ENCODE results near the gene TNP2.

The TNP2 gene

DNA sequence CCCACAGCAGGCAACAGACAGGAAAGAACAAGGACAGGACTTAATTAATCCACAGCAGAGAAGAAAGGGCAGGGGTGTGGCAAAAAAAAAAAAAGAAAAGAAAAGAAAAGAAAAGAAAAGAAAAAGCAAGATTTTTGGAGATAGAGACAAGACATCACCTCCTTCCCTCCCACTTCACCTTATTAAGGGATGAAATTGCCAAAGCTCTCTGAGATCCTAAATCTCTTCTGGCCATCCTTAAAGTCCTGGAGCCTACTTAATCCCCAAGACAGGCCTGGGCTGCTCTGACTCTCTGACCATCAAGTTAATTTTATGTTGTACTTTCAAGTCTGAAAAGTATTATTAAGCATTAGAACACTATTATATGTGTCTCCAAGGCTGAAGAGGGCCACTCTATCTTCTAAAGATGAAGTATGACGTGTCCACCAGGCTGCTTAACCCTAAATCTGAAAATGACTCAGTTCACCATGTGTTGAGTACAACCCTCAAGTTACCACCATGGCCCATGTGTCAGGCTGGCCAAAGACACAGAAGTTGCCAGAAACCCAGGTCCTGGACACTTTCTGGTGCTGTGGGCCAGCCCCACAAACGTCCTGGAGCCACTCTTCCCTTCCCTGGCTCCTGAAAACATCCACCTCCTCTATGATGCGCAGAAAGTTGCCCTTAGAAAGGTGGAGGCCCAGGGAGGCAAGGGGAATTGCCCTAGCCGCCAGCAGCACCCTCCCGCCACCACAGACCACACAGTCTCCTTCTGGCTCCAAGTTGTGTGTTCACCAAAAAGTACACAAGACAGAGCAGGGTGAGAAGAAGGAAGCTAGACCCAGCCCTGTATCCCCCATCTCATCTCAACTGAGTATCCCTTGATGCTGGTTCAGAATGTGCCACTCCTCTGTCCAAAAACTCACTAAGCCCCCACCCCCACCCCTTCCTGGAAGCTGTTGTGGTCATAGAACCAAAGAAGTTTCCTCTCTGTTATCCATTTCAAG is 15.8 kb downstream of the TNP2 start:
- H3K36me3 ChIP-seq (ENCODE audit: insufficient read depth): no peaks in the 10 kb centered on the region
- TF ChIP-seq, protein P1, sequence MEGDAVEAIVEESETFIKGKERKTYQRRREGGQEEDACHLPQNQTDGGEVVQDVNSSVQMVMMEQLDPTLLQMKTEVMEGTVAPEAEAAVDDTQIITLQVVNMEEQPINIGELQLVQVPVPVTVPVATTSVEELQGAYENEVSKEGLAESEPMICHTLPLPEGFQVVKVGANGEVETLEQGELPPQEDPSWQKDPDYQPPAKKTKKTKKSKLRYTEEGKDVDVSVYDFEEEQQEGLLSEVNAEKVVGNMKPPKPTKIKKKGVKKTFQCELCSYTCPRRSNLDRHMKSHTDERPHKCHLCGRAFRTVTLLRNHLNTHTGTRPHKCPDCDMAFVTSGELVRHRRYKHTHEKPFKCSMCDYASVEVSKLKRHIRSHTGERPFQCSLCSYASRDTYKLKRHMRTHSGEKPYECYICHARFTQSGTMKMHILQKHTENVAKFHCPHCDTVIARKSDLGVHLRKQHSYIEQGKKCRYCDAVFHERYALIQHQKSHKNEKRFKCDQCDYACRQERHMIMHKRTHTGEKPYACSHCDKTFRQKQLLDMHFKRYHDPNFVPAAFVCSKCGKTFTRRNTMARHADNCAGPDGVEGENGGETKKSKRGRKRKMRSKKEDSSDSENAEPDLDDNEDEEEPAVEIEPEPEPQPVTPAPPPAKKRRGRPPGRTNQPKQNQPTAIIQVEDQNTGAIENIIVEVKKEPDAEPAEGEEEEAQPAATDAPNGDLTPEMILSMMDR (conservative IDR thresholded peaks at IDR 0.05; ENCODE audit: low read depth, low read length): no peak
- H2AFZ ChIP-seq (ENCODE audit: low read depth): no peak overlapping the region
- H3K27me3 ChIP-seq (ENCODE audit: insufficient read depth, low read depth): no peaks in the 10 kb centered on the region
- H3K4me1 ChIP-seq (ENCODE audit: low read depth, poor library complexity, severe bottlenecking): peaks cover 20% of the 10 kb centered on the region
- H3K79me2 ChIP-seq (ENCODE audit: insufficient read depth, low read depth): no peaks in the 10 kb centered on the region
- no peak overlapping the region for H3K4me3 ChIP-seq (IDR thresholded peaks at IDR 0.05; ENCODE audit: insufficient read depth, low read depth, low read length)
- no peaks in the 10 kb centered on the region for H4K20me1 ChIP-seq (ENCODE audit: insufficient read depth)
- H3K27ac ChIP-seq: no peak overlapping the region
- no peak overlapping the region for H3K9ac ChIP-seq
- H3K4me2 ChIP-seq: no peak overlapping the region

DNA sequence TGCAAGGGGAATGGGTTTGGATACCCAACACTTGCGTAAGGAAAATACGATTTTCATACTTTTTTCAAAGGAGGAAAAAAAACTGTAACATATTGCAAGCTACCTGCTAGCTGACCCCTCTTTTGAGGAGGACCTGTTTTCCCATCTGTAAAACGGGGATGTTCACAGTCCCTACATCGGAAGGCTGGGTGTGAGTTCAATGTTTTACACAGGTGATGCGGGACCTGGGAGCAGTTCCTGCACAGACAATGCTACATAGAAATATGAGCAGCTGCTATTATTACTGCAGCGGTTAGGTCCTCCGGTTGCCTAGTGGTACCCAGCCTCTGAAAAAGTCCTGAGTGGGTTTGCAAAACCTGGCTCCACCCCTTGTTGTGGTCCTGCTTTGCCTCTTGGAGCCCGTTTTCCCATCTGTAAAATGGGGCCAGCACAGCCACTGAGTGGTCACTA is 16.6 kb downstream of the TNP2 start:
- Histone ChIP-seq H3K27ac (no peak overlapping the region), H3K36me3 (ENCODE audit: insufficient read depth) (no peaks in the 10 kb centered on the region), H3K27me3 (ENCODE audit: insufficient read depth, low read depth) (no peaks in the 10 kb centered on the region), H3K4me2 (no peak overlapping the region), H3K4me1 (ENCODE audit: low read depth, poor library complexity, severe bottlenecking) (peaks cover 12% of the 10 kb centered on the region), H3K9ac (no peak overlapping the region), H3K79me2 (ENCODE audit: insufficient read depth, low read depth) (no peaks in the 10 kb centered on the region), H3K4me3 (IDR thresholded peaks at IDR 0.05; ENCODE audit: insufficient read depth, low read depth, low read length) (no peak overlapping the region), H2AFZ (ENCODE audit: low read depth) (no peak overlapping the region), H4K20me1 (ENCODE audit: insufficient read depth) (no peaks in the 10 kb centered on the region)
- TF ChIP-seq, protein P1 (conservative IDR thresholded peaks at IDR 0.05; ENCODE audit: low read depth, low read length): no peak

DNA sequence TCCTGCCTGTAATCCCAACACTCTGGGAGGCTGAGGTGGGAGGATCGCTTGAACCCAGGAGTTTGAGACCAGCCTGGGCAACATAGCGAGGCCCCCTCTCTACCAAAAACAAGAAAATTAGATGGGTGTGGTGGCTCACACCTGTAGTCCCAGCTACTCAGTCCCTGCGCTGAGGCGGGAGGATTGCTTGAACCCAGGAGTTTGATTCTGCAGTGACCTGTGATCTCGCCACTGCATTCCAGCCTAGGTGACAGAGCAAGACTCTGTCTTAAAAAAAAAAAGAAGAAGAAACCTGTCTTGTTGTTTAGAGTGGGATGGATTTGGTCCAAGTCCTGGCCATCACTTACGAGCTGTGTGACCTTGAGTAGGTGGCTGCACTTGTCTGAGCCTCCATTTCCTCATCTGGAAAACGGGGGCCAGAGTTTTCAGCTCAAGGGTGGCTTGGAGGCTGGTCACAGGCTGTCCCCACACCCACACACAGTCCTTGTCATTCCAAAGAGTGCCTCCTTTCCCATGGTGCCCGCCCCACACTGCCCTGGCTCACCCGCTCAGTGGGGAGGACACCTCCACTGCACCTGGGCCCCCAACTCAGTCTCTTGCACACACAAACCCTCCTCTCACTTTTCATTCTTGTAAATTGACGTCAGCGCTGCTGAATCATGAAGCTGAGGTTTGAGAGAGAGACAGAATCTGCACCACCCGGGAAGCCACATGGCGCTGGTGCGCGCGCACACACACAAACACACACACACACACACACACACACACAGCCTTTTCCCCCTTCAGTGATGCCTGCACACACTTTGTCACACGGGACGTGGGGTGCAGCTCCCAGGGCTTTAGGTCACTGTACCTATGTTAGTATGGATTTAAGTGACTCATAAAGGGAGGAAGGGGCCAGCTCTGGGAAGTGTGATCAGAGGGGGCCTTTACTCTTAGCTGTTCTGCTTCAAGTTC is 17.3 kb downstream of the TNP2 start:
- Histone ChIP-seq H4K20me1 (ENCODE audit: insufficient read depth) (no peaks in the 10 kb centered on the region), H3K4me1 (ENCODE audit: low read depth, poor library complexity, severe bottlenecking) (peaks cover 6% of the 10 kb centered on the region), H3K4me3 (IDR thresholded peaks at IDR 0.05; ENCODE audit: insufficient read depth, low read depth, low read length) (no peak overlapping the region), H3K27ac (no peak overlapping the region), H3K9ac (no peak overlapping the region), H3K79me2 (ENCODE audit: insufficient read depth, low read depth) (no peaks in the 10 kb centered on the region), H3K4me2 (no peak overlapping the region), H3K27me3 (ENCODE audit: insufficient read depth, low read depth) (no peaks in the 10 kb centered on the region), H2AFZ (ENCODE audit: low read depth) (no peak overlapping the region), H3K36me3 (ENCODE audit: insufficient read depth) (no peaks in the 10 kb centered on the region)
- TF ChIP-seq, protein P1 (conservative IDR thresholded peaks at IDR 0.05; ENCODE audit: low read depth, low read length): no peak

DNA sequence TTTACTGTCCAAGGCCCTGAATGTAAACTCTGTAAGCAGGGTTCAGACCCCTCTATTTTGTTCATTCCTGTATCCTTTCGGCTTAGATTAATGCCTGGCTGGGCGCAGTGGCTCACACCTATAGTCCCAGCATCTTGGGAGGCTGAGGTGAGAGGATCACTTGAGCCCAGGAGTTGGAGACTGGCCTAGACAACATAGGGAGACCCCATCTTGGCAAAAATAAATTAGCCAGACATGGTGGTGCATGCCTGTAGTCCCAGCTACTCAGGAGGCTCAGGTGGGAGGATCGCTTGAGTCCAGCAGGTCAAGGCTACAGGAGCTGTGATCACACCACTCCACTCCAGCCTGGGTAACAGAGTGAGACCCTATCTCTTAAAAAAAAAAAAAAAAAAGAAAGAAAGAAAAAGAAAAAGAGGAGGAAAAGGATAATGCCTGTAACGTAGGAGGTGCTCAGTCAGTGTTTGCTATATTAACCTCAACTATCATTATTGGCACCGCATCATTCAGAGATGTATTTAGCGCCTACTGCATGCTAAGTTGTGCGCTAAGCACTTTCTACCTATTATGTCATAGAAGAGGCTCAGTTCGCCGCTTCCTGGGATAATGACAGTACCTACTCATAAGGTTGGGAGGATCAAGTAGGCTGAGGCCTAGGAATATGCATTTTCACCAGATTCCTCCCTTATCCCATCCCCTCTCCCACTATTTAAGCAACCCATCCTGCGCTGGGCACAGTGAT is 18.2 kb downstream of the TNP2 start:
- no peak overlapping the region for H3K9ac ChIP-seq
- no peaks in the 10 kb centered on the region for H3K79me2 ChIP-seq (ENCODE audit: insufficient read depth, low read depth)
- peaks cover 13% of the 10 kb centered on the region for H3K4me1 ChIP-seq (ENCODE audit: low read depth, poor library complexity, severe bottlenecking)
- H3K27me3 ChIP-seq (ENCODE audit: insufficient read depth, low read depth): no peaks in the 10 kb centered on the region
- no peaks in the 10 kb centered on the region for H3K36me3 ChIP-seq (ENCODE audit: insufficient read depth)
- H3K4me2 ChIP-seq: no peak overlapping the region
- H3K27ac ChIP-seq: no peak overlapping the region
- H2AFZ ChIP-seq (ENCODE audit: low read depth): no peak overlapping the region
- TF ChIP-seq, protein P1 (conservative IDR thresholded peaks at IDR 0.05; ENCODE audit: low read depth, low read length): no peak
- no peak overlapping the region for H3K4me3 ChIP-seq (IDR thresholded peaks at IDR 0.05; ENCODE audit: insufficient read depth, low read depth, low read length)
- no peaks in the 10 kb centered on the region for H4K20me1 ChIP-seq (ENCODE audit: insufficient read depth)

Data from KMS-11 (cell line).